HG03354 (cell line): ENCODE data around the gene MECR.

Experiments
- ATAC-seq: cut with Tn5 transposase; IDR thresholded peaks from one replicate; pipeline ENCODE4 v1.9.1; 2021; ENCODE audit warnings: mild to moderate bottlenecking; ENCODE audit not compliant: unreplicated experiment, poor library complexity, severe bottlenecking

MECR gene

DNA sequence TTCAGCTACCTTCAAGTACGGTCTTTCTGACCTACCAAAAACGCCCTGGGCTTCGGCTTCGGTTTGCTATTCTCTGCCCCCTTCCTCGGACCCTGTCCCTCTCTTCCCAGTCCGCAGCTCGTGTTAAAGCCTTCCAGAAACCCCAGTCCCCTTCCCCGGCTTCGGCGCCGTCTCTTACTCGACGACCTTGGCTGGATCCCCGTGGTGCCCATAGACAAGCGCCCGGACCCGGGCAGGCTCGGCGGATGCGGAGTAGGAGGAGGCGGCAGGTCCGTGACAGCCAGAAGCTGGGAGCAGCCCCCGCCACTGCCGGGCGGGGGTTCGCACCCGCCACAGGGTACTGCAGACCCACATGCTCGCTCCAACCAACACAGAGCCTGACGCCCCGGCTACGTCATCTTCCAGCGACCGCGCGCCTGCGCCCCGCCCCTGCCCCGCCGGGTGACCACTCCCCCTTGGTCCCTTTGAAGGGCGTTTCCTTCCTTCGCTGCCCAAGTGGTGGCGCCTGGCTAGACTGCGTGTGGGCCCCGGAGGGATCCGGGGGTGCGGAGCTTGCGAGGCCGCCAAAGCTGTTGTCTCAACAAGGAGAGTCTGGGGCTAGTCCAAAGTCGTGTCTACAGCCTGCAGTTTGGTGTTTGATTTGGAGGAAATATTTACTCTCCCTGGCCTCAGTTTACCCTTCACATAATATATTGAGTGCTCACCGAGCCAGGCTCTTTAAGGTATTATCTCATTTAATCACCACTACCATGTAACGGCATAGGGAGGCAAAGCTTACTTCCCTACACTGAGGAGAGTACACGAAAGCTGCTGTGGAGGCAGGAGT is at the start of gene MECR:
MECR (minus strand) TSS at position 382 of the 826 bp plus-strand sequence; CDS start at position 354, 28 bp downstream.
- peak; percentile 95 for ATAC-seq

DNA sequence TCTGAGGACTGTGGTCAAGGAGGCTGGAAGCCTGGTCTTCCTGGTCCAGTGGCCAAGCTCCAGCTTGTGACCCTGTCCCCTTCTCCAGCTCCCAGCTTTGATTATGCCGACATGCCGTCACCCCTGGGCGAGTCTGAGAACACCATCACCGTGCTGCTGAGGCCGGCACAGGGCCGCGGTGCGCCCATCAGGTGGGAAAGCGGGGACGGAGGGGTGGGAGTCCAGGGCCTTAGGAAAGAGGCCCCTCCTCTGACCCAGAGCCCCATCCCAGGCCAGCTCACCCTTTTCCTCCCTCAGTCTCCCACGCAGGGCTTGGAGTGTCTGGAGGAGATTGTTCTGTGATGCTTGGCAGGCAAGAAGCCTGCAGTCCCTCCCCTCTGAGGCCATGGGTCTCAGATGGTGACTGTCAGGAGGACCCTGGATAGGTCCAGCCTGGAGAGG is 49.2 kb upstream of the MECR start:
- ATAC-seq, result no peak

GRCh38 chr1:29279406-29279805 is 48.7 kb upstream of the MECR start:
- no peak for ATAC-seq

DNA sequence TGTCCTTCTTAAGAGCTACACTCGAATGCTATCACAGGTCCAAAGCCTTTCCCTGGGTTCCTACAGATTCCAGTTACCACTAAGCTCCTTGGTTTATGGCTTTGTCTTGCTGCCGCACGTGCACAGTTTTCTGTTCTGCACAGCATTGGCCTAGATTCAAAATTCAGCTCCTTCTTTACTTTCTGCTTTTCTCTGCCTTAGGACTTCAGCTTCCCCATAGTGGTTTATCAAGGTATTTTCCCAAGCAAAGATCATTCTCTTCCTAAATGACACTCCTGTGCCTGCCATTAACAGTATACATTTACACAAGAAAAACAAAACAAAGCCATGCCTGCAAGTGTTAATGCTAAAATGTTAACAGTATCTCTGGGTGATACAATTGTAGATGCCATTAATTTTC is 47.4 kb upstream of the MECR start:
- ATAC-seq, result no peak

- no peak for ATAC-seq
Observed at GRCh38 chr1:29275435-29275834, 44.7 kb upstream of the MECR start.

DNA sequence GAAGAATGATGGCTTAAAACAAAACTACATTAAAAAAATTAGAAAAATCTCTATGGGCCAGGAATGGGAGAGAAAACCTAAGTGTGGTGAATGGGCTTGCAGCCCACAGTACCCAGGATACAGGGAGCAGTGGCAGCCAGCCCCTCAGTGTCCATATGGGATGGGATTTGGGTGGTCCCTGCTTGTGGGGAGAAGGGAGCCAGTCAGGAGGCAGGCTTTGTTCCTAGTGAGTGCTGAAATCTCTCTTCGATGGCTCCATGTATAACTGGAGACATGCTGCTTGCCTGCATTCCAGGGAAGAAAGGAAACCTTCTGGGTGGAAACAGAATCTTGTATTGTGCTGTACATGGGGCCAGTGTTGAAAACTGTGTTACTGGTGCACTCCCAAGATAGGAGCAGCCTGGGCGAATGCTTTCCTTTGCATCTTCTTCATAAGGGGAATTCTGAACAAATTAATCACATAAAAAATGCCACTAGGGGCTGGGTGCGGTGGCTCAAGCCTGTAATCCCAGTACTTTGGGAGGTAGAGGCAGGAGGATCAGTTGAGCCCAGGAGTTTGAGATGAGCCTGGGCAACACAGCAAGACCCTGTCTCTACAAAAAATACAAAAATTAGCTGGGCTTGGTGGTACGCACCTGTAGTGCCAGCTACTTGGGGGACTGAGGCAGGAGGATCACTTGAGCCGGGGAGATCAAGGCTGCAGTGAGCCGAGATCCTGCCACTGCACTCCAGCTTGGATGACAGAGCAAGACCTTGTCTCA is 41.6 kb upstream of the MECR start:
- ATAC-seq, result no peak

DNA sequence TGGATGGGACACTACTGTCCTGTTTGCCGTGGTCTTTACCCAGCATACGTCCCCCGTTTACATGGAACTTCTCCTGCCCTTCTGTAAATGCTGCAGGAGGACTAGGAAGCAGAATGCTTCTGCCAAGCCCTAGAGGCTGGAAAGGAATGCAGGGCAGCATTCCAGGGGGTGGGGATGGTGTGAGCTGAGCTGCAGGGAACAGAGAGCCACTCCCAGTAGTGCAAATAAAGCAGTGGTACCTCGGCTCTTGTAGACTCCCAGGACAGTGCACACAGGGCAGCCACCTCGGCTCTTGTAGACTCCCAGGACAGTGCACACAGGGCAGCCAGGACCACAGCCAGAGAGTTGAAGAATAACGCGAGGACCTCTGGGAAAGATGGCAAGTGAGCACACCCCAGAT is 41.0 kb upstream of the MECR start:
- ATAC-seq, result no peak

DNA sequence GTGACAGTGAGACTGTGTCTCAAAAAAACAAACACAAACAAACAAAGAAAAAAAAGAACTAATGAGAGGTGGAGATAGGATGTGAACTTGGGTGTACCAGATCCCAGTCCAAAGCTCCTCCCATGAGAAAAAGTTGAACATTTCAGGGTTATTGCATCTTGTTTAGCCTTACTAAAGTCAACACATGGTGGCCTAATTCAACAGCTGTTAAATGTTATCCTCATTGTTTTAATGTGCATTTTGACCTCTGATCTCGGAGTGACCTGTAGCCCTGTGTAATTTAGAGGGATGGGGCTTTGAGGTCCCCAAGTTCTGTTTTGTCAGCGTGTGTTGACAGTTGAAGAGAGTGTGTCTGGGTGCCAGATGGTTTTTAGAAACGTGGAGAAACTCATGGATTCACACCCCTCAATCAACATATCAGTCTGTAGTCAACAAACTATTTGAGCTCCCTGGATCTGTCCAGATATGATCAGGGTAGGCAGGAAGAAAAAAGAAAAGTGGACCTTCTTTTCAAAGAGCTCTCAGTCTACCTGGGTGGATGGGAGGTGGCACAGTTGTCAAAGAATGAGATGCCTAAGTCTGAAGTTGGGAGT is 40.3 kb upstream of the MECR start:
- no peak for ATAC-seq

- ATAC-seq, result no peak
Observed at GRCh38 chr1:29269382-29269781, 38.6 kb upstream of the MECR start.

DNA sequence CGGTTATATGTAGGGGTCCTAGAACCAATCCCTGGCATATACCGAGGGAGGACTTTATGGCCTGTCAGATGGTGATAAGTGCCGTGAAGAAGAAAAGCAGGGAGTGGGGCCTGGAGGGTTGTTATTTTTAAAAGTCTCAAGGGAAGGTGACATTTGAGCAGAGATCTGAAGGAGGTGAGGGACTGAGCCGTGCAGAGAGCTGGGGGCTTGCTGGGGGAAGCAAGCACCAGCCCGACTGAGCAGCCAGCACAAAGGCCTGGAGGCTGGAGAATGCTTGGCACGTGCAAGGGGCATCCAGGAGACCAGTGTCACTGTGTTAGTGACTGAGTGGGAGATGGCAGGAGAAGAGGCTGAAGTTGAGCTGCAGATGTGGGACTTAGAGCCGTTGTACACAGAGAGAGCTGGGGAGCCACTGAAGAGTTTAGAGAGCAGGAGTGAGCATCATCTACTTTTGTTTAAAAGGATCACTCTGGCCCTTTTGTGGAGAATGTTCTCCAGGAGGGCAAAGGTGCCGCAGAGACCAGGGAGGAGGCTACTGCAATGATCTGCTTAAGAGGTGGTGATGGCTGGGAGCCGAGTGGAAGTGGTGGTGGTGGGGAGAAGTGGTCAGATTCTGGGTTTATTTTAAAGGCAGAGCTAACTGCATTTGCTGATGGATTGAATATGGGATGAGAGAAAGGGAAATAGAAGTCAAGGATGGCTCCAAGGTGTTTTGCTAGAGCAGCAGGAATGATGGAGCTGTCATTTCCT is 36.8 kb upstream of the MECR start:
- ATAC-seq, result no peak

DNA sequence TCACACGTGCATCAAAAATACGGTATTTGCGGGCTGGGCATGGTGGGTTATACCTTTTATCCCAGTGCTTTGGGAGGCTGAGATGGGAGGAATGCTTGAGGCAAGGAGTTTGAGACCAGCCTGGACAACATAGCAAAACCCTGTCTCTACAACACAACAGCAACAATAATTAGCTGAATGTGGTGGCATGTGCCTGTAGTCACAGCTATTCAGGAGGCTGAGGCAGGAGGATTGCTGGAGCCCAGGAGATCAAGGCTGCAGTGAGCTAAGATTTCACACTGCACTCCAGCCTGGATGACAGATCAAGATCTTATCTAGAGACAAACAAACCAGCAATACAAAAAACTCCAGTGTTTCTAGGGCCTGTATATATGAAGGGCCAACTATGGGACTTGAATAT is 36.2 kb upstream of the MECR start:
- no peak for ATAC-seq

DNA sequence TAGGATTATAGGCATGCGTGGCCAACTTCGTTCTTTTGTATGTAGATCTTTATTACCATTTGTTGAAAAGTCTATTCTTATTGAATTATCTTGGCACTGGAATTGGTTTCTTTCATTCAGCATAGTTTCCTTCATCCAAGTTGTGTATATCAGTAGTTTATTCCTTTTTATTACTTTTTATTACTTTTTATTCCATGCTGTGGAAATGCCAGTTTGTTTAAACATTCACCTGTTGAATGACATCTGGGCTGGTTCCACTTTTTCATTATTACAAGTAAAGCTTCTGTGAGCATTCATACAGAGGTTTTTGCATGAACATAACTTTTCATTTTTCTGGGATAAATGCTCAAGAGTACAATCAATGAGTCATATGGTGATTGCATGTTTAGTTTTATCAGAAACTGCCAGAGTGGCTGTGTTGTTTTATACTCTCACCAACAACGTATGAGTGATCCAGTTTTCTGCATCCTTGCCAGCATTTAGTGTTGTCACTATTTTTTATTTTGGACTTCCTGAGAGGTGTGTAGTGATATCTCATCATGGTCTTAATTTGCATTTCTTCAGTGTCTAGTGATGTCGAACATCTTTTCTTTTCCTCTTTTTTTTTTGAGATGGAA is 34.1 kb upstream of the MECR start:
- no peak for ATAC-seq

DNA sequence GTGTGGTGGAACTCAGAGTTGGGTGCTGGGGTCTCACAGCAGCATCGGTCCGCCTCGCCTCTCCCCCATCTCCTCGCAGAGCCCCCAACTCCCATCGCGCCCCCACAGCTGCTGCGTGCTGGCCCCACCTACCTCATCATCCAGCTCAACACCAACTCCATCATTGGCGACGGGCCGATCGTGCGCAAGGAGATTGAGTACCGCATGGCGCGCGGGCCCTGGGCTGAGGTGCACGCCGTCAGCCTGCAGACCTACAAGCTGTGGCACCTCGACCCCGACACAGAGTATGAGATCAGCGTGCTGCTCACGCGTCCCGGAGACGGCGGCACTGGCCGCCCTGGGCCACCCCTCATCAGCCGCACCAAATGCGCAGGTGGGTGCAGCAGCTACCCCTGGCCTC is 29.8 kb upstream of the MECR start:
- ATAC-seq, result no peak

- ATAC-seq, result no peak
Observed at GRCh38 chr1:29259802-29260441, 29.2 kb upstream of the MECR start.

- ATAC-seq, result no peak
Observed at GRCh38 chr1:29258976-29259801, 28.5 kb upstream of the MECR start.

DNA sequence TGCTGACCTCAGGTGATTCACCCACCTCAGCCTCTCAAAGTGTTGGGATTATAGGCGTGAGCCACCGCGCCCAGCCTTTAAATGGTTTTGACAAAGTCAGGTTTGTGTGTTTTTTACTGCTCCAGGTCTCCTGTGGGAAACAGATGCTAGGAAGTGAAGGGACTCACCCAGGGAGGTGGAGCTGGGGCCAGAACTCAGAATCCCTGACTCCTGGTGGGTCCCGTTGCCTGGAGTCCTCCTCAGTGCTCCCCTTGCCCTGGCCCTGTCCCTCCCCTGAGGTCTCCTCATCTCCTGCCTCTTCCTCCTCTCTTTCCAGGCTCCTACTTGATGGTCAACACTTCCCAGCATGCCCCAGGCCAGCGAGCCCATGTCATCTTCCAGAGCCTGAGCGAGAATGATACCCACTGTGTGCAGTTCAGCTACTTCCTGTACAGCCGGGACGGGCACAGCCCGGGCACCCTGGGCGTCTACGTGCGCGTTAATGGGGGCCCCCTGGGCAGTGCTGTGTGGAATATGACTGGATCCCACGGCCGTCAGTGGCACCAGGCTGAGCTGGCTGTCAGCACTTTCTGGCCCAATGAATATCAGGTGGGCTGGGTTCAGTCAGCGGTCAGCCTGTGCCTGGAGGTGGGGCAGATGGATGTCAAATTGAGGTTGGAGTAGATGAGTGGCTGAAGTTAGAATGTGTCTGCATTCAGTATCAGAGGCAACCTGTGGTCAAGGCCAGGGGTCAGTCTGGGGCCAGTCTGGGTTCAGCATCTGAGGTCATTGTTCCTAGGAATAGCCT is 27.6 kb upstream of the MECR start:
- ATAC-seq, result no peak

DNA sequence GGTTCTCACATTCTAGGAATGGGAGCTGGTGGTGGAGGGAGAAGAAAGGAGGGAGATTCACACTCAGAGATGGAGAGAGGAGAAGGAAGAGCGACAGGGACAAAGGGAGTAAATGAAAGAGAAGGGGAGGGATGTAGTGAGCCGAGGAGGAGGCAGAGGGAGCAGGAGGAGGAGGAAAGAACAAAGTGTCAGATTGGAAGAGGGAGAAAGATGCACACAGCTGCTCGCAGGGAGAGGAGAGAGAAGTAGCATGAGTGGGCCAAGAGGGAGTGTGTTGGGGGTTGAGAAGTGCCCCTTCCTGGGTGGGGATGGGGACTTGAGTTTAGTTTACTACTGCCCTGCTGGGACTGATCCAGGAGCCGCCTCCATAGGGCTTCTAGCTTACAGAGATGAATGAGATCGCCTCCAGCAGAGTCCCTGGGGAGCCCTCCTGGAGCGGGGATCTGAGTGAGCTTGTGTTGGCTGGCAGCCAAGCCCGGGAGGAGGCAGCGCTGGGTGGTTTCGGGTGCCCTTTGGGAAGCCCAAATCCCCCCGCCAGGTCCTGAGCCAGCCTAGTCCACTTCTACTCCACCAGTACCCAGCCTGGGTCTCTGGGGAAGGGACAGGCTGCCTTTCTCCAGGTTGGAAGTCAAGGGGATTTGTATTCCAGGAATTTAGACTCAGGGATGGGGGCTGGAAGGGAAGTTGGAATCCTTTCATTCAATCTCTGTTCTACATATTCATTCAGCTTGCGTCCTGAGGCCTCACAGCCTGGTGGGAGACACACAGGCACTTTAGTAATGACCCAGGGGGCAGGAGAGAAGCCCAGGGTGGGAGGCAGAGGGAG is 26.5 kb upstream of the MECR start:
- ATAC-seq, result no peak
